IPS-NIHi7 (cell line): ENCODE data around the gene TMEM154.

ENCODE experiments used
- DNase-seq: peaks from one replicate; pipeline ENCODE4 v3.0.0; 2012; ENCODE audit warnings: mixed read lengths; ENCODE audit errors: extremely low spot score

Gene TMEM154

GRCh38 chr4:152629908-152630307 is 49.9 kb downstream of the TMEM154 start:
- no peak for DNase-seq

- no peak for DNase-seq
Measured at GRCh38 chr4:152628128-152628527, 51.7 kb downstream of the TMEM154 start.

GRCh38 chr4:152626790-152627189 is 53.0 kb downstream of the TMEM154 start:
- no peak for DNase-seq

- DNase-seq = no peak
Measured at GRCh38 chr4:152620915-152621314, 58.9 kb downstream of the TMEM154 start.

- DNase-seq = no peak
Measured at GRCh38 chr4:152620218-152620617, 59.6 kb downstream of the TMEM154 start.

GRCh38 chr4:152619556-152619955 is 60.2 kb downstream of the TMEM154 start:
- no peak for DNase-seq

GRCh38 chr4:152618971-152619370 is 60.8 kb downstream of the TMEM154 start:
- no peak for DNase-seq

- DNase-seq = no peak
Measured at GRCh38 chr4:152616804-152617203, 63.0 kb downstream of the TMEM154 start.

GRCh38 chr4:152613841-152614721 is 65.7 kb downstream of the TMEM154 start:
- DNase-seq = no peak

GRCh38 chr4:152613351-152613750 is 66.4 kb downstream of the TMEM154 start:
- no peak for DNase-seq

- no peak for DNase-seq
Measured at GRCh38 chr4:152610131-152610530, 69.7 kb downstream of the TMEM154 start.

- no peak for DNase-seq
Measured at GRCh38 chr4:152609481-152609880, 70.3 kb downstream of the TMEM154 start.

GRCh38 chr4:152607178-152607577 is 72.6 kb downstream of the TMEM154 start:
- DNase-seq = no peak

GRCh38 chr4:152606753-152607152 is 73.0 kb downstream of the TMEM154 start:
- DNase-seq = no peak

GRCh38 chr4:152605641-152606335 is 74.0 kb downstream of the TMEM154 start:
- DNase-seq = peak; percentile 49

GRCh38 chr4:152605031-152605430 is 74.8 kb downstream of the TMEM154 start:
- peak; percentile 56 for DNase-seq

- DNase-seq = no peak
Measured at GRCh38 chr4:152601156-152601555, 78.6 kb downstream of the TMEM154 start.

- no peak for DNase-seq
Measured at GRCh38 chr4:152599636-152600035, 80.2 kb downstream of the TMEM154 start.

GRCh38 chr4:152599095-152599494 is 80.7 kb downstream of the TMEM154 start:
- no peak for DNase-seq

GRCh38 chr4:152598454-152598853 is 81.3 kb downstream of the TMEM154 start:
- no peak for DNase-seq

- DNase-seq = no peak
Measured at GRCh38 chr4:152594978-152595925, 84.5 kb downstream of the TMEM154 start.

GRCh38 chr4:152594057-152594456 is 85.7 kb downstream of the TMEM154 start:
- DNase-seq = no peak
